GM12878 (cell line): ENCODE results near the gene TBCD. TPM values are rescaled to one million over a fixed set of nuclear protein-coding genes. Genes with fewer than 3 reads are reported as not detected.

Source experiments
- ATAC-seq: fragments of 200-7000 bp; cut with Tn5 transposase; 3 replicates; pipeline ENCODE4 v1.9.1; 2020; ENCODE audit warnings: mild to moderate bottlenecking, moderate library complexity
- BruUV-seq: library from RNA; stranded (reverse); fragments of 400-500 nt; replicated peaks from 2 replicates; lab custom pipeline; 2021; lab: Mats Ljungman, UMichigan
- CTCF ChIA-PET: fragments of 300-600 bp; sonication (Branson Sonifier 250); formaldehyde crosslinking; extraction: SDS; loops from one replicate; lab custom pipeline; 2021; ENCODE audit warnings: inconsistent platforms; lab: Yijun Ruan, JAX
- POLR2A ChIA-PET: fragments of 350-600 bp; formaldehyde crosslinking; extraction: SDS; loops from one replicate; lab custom pipeline; 2021; ENCODE audit warnings: inconsistent platforms; lab: Charles Lee
- RAD21 ChIA-PET: fragments of 300-600 bp; sonication (Branson Sonifier 250); formaldehyde crosslinking; loops from one replicate; lab custom pipeline; 2023; ENCODE audit warnings: antibody characterized with exemption; ENCODE audit not compliant: unreplicated experiment; lab: Charles Lee
- SMC1A ChIA-PET: fragments of 300-600 bp; sonication (Branson Sonifier 250); formaldehyde crosslinking; loops from one replicate; lab custom pipeline; 2023; ENCODE audit not compliant: unreplicated experiment, uncharacterized antibody; lab: Charles Lee
- DNase-seq: peaks from one replicate; pipeline ENCODE4 v3.0.0-alpha.2; 2011; ENCODE audit warnings: low read depth, low spot score
- FAIRE-seq: peaks from 3 replicates; lab custom pipeline; 2011; peaks lifted over from hg19 to GRCh38; lab: Jason Lieb, UNC
- H2AFZ ChIP-seq: 2 replicates; pipeline ENCODE4 v1.6.0; 2011; ENCODE audit warnings: low read depth, low read length, control low read depth; ENCODE audit not compliant: control insufficient read depth
- H3K27ac ChIP-seq: 2 replicates; pipeline ENCODE4 v1.5.1; 2011; ENCODE audit warnings: control low read depth; ENCODE audit not compliant: control insufficient read depth, insufficient read depth
- H3K27me3 ChIP-seq, 2 experiments: replicated peaks in 1 of 2; 2 replicates each; pipeline versions ENCODE4 v1.6.0 to v1.6.1; 2011; ENCODE audit warnings: low read length in 1 of 2; ENCODE audit not compliant: control insufficient read depth in 2 of 2, insufficient read depth in 2 of 2
- H3K36me3 ChIP-seq, 2 experiments: 2 replicates each; pipeline ENCODE4 v1.5.1; 2011; ENCODE audit warnings: low read length in 1 of 2; ENCODE audit not compliant: control insufficient read depth in 2 of 2, insufficient read depth in 2 of 2
- H3K4me1 ChIP-seq: 2 replicates; pipeline ENCODE4 v1.6.1; 2011; ENCODE audit warnings: mild to moderate bottlenecking, low read length, moderate library complexity, mixed read lengths; ENCODE audit not compliant: control insufficient read depth, insufficient read depth
- H3K4me2 ChIP-seq: 2 replicates; pipeline ENCODE4 v1.6.0; 2011; ENCODE audit warnings: control low read depth; ENCODE audit not compliant: control insufficient read depth, insufficient read depth
- H3K4me3 ChIP-seq: fragments of 200-600 bp; sonication (generic); 2 replicates; pipeline ENCODE4 v1.5.1; 2016
- H3K79me2 ChIP-seq: 2 replicates; pipeline ENCODE4 v1.6.0; 2011; ENCODE audit warnings: low read length; ENCODE audit not compliant: control insufficient read depth, insufficient read depth
- H3K9ac ChIP-seq: 2 replicates; pipeline ENCODE4 v1.8.0; 2011; ENCODE audit warnings: low read length, control low read depth, mixed read lengths; ENCODE audit not compliant: control insufficient read depth, insufficient read depth
- H3K9me3 ChIP-seq: replicated peaks from 3 replicates; pipeline ENCODE4 v1.5.1; 2011; ENCODE audit warnings: mild to moderate bottlenecking, low read length; ENCODE audit not compliant: control insufficient read depth, insufficient read depth
- H4K20me1 ChIP-seq: 2 replicates; pipeline ENCODE4 v1.6.0; 2011; ENCODE audit not compliant: control insufficient read depth, insufficient read depth
- CBFB ChIP-seq: IDR thresholded peaks from 2 replicates; pipeline ENCODE4 v1.6.1; 2016; ENCODE audit warnings: antibody characterized with exemption, low read depth
- HDAC2 ChIP-seq: fragments of 200-600 bp; sonication (generic); IDR thresholded peaks from 2 replicates; pipeline ENCODE4 v1.6.1; 2017
- MEF2B ChIP-seq: fragments of 450-650 bp; IDR thresholded peaks from 2 replicates; pipeline ENCODE4 v1.6.1; 2018; ENCODE audit warnings: mild to moderate bottlenecking, moderate library complexity; ENCODE audit not compliant: partially characterized antibody, poor library complexity, severe bottlenecking
- MTA3 ChIP-seq: IDR thresholded peaks from 2 replicates; pipeline ENCODE4 v1.6.1; 2012; ENCODE audit warnings: low read length, inconsistent platforms, borderline replicate concordance
- RUNX3 ChIP-seq: IDR thresholded peaks from 2 replicates; pipeline ENCODE4 v1.6.1; 2012; ENCODE audit warnings: low read length, inconsistent platforms
- WGBS: methylation state at CpG from one replicate; pipeline ENCODE4 v1.1.6; 2016; ENCODE audit warnings: low lambda C conversion rate; ENCODE audit not compliant: insufficient replicate concordance, insufficient coverage; ENCODE audit errors: missing lambda C conversion rate; 5-methylcytosine and 5-hydroxymethylcytosine counted together
- in situ Hi-C: fragments of 300-500 bp; cut with MboI; formaldehyde crosslinking; loops from 9 replicates; pipeline ENCODE4 v1.14.3; 2018; ENCODE audit warnings: mixed read lengths
- intact Hi-C: fragments of 100-400 bp; cut with micrococcal nuclease; formaldehyde crosslinking; loops from one replicate; pipeline ENCODE4 v1.14.2; 2022; ENCODE audit not compliant: unreplicated experiment
- polyA plus RNA-seq, 11 experiments: library from polyadenylated mRNA; depleted of rRNA in 4 of 11; unstranded in 6 of 11; stranded (reverse) in 5 of 11; fragments of >200 nt; fragmentation: Nextera tagmentation in 4 of 11; fragmentation: Illumina TruSeq in 1 of 11; extraction: Ambion mirVana in 4 of 11; extraction: Trizol in 1 of 11; gene quantifications; 1 replicate in 1 of 11; 2 replicates in 10 of 11; pipeline versions ENCODE4 v1.2.1 to v1.2.3, GENCODE V29; 2011 to 2016; ENCODE audit warnings: inconsistent platforms in 2 of 11, missing spikeins in 2 of 11, low read depth in 1 of 11
- total RNA-seq, 4 experiments: library from RNA; depleted of rRNA in 3 of 4; stranded (reverse); fragments of >200 nt in 3 of 4; fragmentation: Illumina TruSeq in 1 of 4; extraction: Trizol in 1 of 4; gene quantifications; 2 replicates each; pipeline versions ENCODE4 v1.2.1 to v1.2.3, GENCODE V29; 2013 to 2021
- TF ChIP-seq, protein P1 (sequence below): IDR thresholded peaks from 2 replicates; pipeline ENCODE4 v1.6.1; 2012; ENCODE audit warnings: low read depth, low read length, improper control_type of control experiment
- TF ChIP-seq, protein P2 (sequence below): fragments of 450-650 bp; IDR thresholded peaks from 2 replicates; pipeline ENCODE4 v1.6.1; 2017; ENCODE audit warnings: borderline replicate concordance
- TF ChIP-seq, protein P3 (sequence below): fragments of 450-650 bp; IDR thresholded peaks from 2 replicates; pipeline ENCODE4 v1.6.1; 2017; ENCODE audit warnings: antibody characterized with exemption, mild to moderate bottlenecking, moderate library complexity
- TF ChIP-seq, protein P4 (sequence below): fragments of 450-650 bp; IDR thresholded peaks from 2 replicates; pipeline ENCODE4 v1.6.1; 2016; ENCODE audit warnings: mild to moderate bottlenecking, moderate library complexity, borderline replicate concordance

Gene TBCD
- total and polyA plus RNA-seq, 10 of the 15 experiments (the other 5 are each of a cell fraction or from before 2014, with no cell fraction given), result 10.3 to 114 (median 52.4) TPM

DNA sequence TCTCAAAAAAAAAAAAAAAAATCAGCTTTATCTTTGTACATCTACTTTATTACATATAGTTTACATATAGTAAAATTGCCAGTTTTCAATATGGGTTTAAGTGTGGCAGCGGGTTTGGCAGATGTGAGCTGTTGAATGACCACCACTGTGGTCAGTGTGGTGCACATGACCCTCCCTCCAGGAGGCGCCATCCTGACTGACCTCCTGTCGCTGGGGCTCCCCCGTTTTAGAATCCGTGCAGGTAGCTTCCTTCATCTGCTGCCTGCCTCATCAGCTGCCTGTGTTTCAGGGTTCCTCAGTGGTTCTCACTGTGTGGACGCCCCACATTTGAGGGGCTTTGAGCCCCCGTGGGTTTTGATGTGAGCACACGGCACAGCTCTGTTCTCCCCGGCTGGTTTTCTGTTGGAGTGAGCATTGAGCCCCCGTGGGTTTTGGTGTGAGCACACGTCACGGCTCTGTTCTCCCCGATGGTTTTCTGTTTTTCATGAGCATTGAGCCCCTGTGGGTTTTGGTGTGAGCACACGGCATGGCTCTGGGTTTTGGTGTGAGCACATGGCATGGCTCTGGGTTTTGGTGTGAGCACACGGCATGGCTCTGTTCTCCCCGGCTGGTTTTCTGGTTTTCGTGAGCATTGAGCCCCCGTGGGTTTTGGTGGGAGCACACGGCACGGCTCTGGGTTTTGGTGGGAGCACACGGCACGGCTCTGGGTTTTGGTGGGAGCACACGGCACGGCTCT is 145.8 kb downstream of the TBCD start:
- no peak for ATAC-seq

More for the DNA sequence above, 145.8 kb downstream of the TBCD start:
- intact Hi-C loops, result no loop called here
- SMC1A ChIA-PET, result no interaction called here
- no TSS peak for BruUV-seq
- no peak for DNase-seq
- H3K4me2 ChIP-seq, result no peak overlapping the region
- no peak overlapping the region for H3K4me3 ChIP-seq
- H3K27ac ChIP-seq, result no peak overlapping the region
- H3K79me2 ChIP-seq, result no peaks in the 10 kb centered on the region; the same call in 1 of the 2 replicates
- H3K9me3 ChIP-seq, result no peaks in the 10 kb centered on the region
- no peaks in the 10 kb centered on the region for H4K20me1 ChIP-seq
- FAIRE-seq, result no peak
- no peak overlapping the region for H3K9ac ChIP-seq
- TF ChIP-seq, protein P1, sequence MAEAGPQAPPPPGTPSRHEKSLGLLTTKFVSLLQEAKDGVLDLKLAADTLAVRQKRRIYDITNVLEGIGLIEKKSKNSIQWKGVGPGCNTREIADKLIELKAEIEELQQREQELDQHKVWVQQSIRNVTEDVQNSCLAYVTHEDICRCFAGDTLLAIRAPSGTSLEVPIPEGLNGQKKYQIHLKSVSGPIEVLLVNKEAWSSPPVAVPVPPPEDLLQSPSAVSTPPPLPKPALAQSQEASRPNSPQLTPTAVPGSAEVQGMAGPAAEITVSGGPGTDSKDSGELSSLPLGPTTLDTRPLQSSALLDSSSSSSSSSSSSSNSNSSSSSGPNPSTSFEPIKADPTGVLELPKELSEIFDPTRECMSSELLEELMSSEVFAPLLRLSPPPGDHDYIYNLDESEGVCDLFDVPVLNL, result no peak
- TF ChIP-seq HDAC2 (no peak), MEF2B (no peak), CBFB (no peak), MTA3 (no peak), RUNX3 (no peak)
- TF ChIP-seq, protein P2, sequence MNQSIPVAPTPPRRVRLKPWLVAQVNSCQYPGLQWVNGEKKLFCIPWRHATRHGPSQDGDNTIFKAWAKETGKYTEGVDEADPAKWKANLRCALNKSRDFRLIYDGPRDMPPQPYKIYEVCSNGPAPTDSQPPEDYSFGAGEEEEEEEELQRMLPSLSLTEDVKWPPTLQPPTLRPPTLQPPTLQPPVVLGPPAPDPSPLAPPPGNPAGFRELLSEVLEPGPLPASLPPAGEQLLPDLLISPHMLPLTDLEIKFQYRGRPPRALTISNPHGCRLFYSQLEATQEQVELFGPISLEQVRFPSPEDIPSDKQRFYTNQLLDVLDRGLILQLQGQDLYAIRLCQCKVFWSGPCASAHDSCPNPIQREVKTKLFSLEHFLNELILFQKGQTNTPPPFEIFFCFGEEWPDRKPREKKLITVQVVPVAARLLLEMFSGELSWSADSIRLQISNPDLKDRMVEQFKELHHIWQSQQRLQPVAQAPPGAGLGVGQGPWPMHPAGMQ, result no peak
- TF ChIP-seq, protein P3, sequence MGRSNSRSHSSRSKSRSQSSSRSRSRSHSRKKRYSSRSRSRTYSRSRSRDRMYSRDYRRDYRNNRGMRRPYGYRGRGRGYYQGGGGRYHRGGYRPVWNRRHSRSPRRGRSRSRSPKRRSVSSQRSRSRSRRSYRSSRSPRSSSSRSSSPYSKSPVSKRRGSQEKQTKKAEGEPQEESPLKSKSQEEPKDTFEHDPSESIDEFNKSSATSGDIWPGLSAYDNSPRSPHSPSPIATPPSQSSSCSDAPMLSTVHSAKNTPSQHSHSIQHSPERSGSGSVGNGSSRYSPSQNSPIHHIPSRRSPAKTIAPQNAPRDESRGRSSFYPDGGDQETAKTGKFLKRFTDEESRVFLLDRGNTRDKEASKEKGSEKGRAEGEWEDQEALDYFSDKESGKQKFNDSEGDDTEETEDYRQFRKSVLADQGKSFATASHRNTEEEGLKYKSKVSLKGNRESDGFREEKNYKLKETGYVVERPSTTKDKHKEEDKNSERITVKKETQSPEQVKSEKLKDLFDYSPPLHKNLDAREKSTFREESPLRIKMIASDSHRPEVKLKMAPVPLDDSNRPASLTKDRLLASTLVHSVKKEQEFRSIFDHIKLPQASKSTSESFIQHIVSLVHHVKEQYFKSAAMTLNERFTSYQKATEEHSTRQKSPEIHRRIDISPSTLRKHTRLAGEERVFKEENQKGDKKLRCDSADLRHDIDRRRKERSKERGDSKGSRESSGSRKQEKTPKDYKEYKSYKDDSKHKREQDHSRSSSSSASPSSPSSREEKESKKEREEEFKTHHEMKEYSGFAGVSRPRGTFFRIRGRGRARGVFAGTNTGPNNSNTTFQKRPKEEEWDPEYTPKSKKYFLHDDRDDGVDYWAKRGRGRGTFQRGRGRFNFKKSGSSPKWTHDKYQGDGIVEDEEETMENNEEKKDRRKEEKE, result no peak
- TF ChIP-seq, protein P4, sequence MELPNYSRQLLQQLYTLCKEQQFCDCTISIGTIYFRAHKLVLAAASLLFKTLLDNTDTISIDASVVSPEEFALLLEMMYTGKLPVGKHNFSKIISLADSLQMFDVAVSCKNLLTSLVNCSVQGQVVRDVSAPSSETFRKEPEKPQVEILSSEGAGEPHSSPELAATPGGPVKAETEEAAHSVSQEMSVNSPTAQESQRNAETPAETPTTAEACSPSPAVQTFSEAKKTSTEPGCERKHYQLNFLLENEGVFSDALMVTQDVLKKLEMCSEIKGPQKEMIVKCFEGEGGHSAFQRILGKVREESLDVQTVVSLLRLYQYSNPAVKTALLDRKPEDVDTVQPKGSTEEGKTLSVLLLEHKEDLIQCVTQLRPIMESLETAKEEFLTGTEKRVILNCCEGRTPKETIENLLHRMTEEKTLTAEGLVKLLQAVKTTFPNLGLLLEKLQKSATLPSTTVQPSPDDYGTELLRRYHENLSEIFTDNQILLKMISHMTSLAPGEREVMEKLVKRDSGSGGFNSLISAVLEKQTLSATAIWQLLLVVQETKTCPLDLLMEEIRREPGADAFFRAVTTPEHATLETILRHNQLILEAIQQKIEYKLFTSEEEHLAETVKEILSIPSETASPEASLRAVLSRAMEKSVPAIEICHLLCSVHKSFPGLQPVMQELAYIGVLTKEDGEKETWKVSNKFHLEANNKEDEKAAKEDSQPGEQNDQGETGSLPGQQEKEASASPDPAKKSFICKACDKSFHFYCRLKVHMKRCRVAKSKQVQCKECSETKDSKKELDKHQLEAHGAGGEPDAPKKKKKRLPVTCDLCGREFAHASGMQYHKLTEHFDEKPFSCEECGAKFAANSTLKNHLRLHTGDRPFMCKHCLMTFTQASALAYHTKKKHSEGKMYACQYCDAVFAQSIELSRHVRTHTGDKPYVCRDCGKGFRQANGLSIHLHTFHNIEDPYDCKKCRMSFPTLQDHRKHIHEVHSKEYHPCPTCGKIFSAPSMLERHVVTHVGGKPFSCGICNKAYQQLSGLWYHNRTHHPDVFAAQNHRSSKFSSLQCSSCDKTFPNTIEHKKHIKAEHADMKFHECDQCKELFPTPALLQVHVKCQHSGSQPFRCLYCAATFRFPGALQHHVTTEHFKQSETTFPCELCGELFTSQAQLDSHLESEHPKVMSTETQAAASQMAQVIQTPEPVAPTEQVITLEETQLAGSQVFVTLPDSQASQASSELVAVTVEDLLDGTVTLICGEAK, result no peak
- CTCF ChIA-PET, result interaction anchor here (0.6 kb wide), 1 partner anchor 73 kb away, joined by 3 read pairs; no protein-coding TSS in a partner anchor
- H2AFZ ChIP-seq, result no peak overlapping the region
- H3K4me1 ChIP-seq, result no peaks in the 10 kb centered on the region
- 83% methylated on average over 22 of the region's 24 CpGs for WGBS
- RAD21 ChIA-PET, result no interaction called here
- POLR2A ChIA-PET, result interaction anchor here (0.6 kb wide), 1 partner anchor 27 kb away, joined by 3 read pairs; no protein-coding TSS in a partner anchor
- H3K36me3 ChIP-seq, result peaks cover 6 to 22% of the 10 kb centered on the region in 2 experiments
- in situ Hi-C loops, result no loop called here
- H3K27me3 ChIP-seq, result no peaks in the 10 kb centered on the region
